Stomach (tissue), 9 donors: Measurements from ENCODE around the gene TTC8. TPM values are rescaled to one million over a fixed set of nuclear protein-coding genes. Genes with fewer than 3 reads are reported as not detected.

Experiments
- DNase-seq, 2 donors: peaks; one replicate each; pipeline versions ENCODE4 v3.0.0 to v3.0.0-alpha.2; 2013 to 2019
- H3K27ac ChIP-seq, 5 donors: fragments of 200-600 bp in 4 of 5; sonication (generic) in 4 of 5; one replicate each; pipeline ENCODE4 v1.5.1; 2013 to 2019; ENCODE audit warnings: mild to moderate bottlenecking in 1 of 5, moderate library complexity in 1 of 5
- H3K27me3 ChIP-seq, 3 donors: fragments of 200-600 bp; sonication (generic); one replicate each; pipeline ENCODE4 v1.5.1; 2017 to 2019; ENCODE audit warnings: mixed run types in 1 of 3
- H3K36me3 ChIP-seq, 4 donors: fragments of 200-600 bp; sonication (generic); 1 replicate in 3 of 4; 2 replicates in 1 of 4; pipeline ENCODE4 v1.5.1; 2016 to 2019
- H3K4me1 ChIP-seq, 4 donors: fragments of 200-600 bp; sonication (generic); one replicate each; pipeline ENCODE4 v1.5.1; 2016 to 2019
- H3K4me3 ChIP-seq, 4 donors: fragments of 200-600 bp; sonication (generic) in 3 of 4; one replicate each; pipeline ENCODE4 v1.5.1; 2016 to 2019; ENCODE audit warnings: mild to moderate bottlenecking in 1 of 4
- H3K9me3 ChIP-seq, 4 donors: fragments of 200-600 bp; sonication (generic); one replicate each; pipeline ENCODE4 v1.5.1; 2016 to 2019
- EP300 ChIP-seq: sonication (generic); formaldehyde crosslinking; IDR thresholded peaks from one replicate; pipeline ENCODE4 v1.6.1; 2017; ENCODE audit warnings: antibody characterized with exemption
- POLR2A ChIP-seq, 4 donors: fragments of 450-650 bp; IDR thresholded peaks; one replicate each; pipeline ENCODE4 v1.6.1; 2016; ENCODE audit warnings: antibody characterized with exemption in 4 of 4, control low read depth in 2 of 4, mild to moderate bottlenecking in 1 of 4, moderate library complexity in 1 of 4
- POLR2AphosphoS5 ChIP-seq, 3 donors: sonication (generic); formaldehyde crosslinking; IDR thresholded peaks; one replicate each; pipeline ENCODE4 v1.6.1; 2016; ENCODE audit warnings: antibody characterized with exemption in 3 of 3
- WGBS, 5 donors: extraction: QIAGEN DNeasy Blood & Tissue Kit in 3 of 5; methylation state at CpG; one replicate each; pipeline versions ENCODE4 v1.1.5 to v1.1.7; 2013 to 2018; 5-methylcytosine and 5-hydroxymethylcytosine counted together
- intact Hi-C: fragments of 100-400 bp; cut with DNase I; formaldehyde crosslinking; loops from one replicate; pipeline ENCODE4 v1.15.1; 2023; ENCODE audit warnings: low total_unique reads
- polyA plus RNA-seq, 3 donors: library from polyadenylated mRNA; stranded (reverse); fragments of 200-250 nt; gene quantifications; one replicate each; pipeline ENCODE4 v1.2.3, GENCODE V29; 2013
- total RNA-seq, 5 donors: library from RNA; depleted of rRNA; stranded (reverse); fragments of >200 nt; gene quantifications; one replicate each; pipeline versions ENCODE4 v1.1.0 to v1.2.3, GENCODE V29; 2014 to 2016
- TF ChIP-seq, protein P1 (sequence below), 7 experiments: fragments of 450-650 bp in 4 of 7; fragments of 200-600 bp in 3 of 7; sonication (generic) in 3 of 7; IDR thresholded peaks; one replicate each; pipeline ENCODE4 v1.5.1; 2016 to 2019; ENCODE audit warnings: antibody characterized with exemption in 7 of 7, control low read depth in 2 of 7, mild to moderate bottlenecking in 1 of 7
- donor health status: healthy with polysubstance abuse.
- donor health status: Bipolar disorder and iron deficiency.
- donor health status: healthy.

Gene TTC8
- total and polyA plus RNA-seq, 8 donors = 2.7 to 53.1 (median 8.7) TPM; not detected in 1

DNA sequence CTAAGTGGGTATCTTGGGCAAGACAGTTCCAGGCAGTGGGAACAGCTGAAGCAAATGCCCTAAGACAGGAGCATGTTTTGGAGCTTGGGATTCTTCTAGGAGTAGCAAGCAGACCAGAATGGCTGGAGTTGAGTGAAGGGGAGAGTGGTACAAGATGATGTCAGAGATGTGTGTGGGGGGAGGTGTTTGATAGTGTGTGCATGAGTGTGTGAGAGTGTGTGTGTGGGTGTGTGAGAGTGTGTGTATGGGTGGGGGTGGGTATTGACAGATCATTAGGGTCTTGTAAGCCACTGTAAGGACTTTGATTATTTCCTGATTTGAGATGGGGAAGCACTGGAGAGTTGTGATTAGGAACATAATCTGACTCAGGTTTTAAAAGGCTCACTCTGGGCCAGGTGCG lies 78.4 kb downstream of the TTC8 start:
- intact Hi-C loops = no loop called here
- no peaks in the 10 kb centered on the region for H3K4me1 ChIP-seq
- no peaks in the 10 kb centered on the region for H3K36me3 ChIP-seq
- 84 to 100% (median 95%) methylated on average over 1 of the region's 1 CpG for WGBS, 5 donors
- no peak for DNase-seq
- H3K4me3 ChIP-seq = no peak overlapping the region
- H3K27me3 ChIP-seq = no peaks in the 10 kb centered on the region
- no peak for TF ChIP-seq EP300
- no peak for TF ChIP-seq POLR2A (IDR thresholded peaks at IDR 0.05)
- no peak for TF ChIP-seq POLR2AphosphoS5 (IDR thresholded peaks at IDR 0.05)
- TF ChIP-seq, protein P1, sequence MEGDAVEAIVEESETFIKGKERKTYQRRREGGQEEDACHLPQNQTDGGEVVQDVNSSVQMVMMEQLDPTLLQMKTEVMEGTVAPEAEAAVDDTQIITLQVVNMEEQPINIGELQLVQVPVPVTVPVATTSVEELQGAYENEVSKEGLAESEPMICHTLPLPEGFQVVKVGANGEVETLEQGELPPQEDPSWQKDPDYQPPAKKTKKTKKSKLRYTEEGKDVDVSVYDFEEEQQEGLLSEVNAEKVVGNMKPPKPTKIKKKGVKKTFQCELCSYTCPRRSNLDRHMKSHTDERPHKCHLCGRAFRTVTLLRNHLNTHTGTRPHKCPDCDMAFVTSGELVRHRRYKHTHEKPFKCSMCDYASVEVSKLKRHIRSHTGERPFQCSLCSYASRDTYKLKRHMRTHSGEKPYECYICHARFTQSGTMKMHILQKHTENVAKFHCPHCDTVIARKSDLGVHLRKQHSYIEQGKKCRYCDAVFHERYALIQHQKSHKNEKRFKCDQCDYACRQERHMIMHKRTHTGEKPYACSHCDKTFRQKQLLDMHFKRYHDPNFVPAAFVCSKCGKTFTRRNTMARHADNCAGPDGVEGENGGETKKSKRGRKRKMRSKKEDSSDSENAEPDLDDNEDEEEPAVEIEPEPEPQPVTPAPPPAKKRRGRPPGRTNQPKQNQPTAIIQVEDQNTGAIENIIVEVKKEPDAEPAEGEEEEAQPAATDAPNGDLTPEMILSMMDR (IDR thresholded peaks at IDR 0.05) = no peak
- peaks cover 0 to 19% (median 9%) of the 10 kb centered on the region in 4 donors for H3K9me3 ChIP-seq
- no peak overlapping the region for H3K27ac ChIP-seq

DNA sequence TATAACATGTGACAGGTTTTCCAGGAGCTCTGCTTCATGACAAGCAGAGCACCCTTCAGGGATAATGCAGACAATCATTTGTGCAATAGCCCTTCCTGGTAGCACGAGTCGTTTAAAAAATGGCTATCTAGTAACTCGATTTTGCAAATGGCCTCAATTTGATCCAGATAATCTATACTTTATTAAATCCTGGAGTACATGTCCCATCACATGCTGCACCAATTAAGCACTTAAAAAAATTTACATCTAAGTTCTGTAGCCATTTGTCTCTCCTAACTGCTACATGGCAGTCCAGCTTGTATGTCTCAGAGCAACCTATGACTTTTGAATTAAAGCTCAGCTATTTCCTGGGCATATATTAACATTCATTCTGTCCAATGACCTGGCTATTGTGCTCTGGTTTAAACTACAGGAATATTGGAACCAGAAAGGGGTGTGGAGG lies 79.8 kb downstream of the TTC8 start:
- H3K4me1 ChIP-seq = no peaks in the 10 kb centered on the region
- H3K9me3 ChIP-seq = peaks cover 0 to 28% (median 12%) of the 10 kb centered on the region in 4 donors
- H3K27me3 ChIP-seq = no peaks in the 10 kb centered on the region
- no peak for DNase-seq
- no peaks in the 10 kb centered on the region for H3K36me3 ChIP-seq
- H3K27ac ChIP-seq = no peak overlapping the region
- intact Hi-C loops = no loop called here
- H3K4me3 ChIP-seq = no peak overlapping the region
- TF ChIP-seq POLR2AphosphoS5 (IDR thresholded peaks at IDR 0.05) (no peak), EP300 (no peak), POLR2A (IDR thresholded peaks at IDR 0.05) (no peak)
- TF ChIP-seq, protein P1 (IDR thresholded peaks at IDR 0.05) = no peak
- WGBS, 5 donors = 82 to 88% (median 84%) methylated on average over 3 of the region's 3 CpGs

DNA sequence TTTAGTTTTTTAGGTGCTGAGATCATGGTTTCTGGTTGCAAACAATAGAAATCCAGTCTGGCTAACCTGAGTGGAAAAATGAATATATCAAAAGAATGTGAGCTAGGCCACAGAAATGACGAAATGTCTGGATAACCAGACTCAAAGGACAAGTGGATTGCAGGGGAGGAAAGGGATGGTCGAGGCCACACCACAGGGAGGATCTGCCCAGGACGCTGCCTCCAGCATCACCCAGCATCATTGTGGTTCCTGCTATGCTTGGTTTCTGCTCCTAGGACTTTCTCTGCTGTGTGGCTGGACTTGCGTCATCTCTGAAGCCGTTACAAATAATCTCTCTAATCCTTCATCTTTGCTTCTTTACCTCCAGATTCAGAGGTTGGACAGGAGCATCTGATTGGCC lies 80.4 kb downstream of the TTC8 start:
- Histone ChIP-seq H3K4me1 (no peaks in the 10 kb centered on the region), H3K4me3 (no peak overlapping the region), H3K27ac (no peak overlapping the region), H3K9me3 (peaks cover 0 to 28% (median 12%) of the 10 kb centered on the region in 4 donors), H3K27me3 (no peaks in the 10 kb centered on the region), H3K36me3 (no peaks in the 10 kb centered on the region)
- intact Hi-C loops = no loop called here
- WGBS, 5 donors = 61 to 82% (median 75%) methylated on average over 5 of the region's 5 CpGs
- no peak for DNase-seq
- no peak for TF ChIP-seq POLR2AphosphoS5 (IDR thresholded peaks at IDR 0.05)
- TF ChIP-seq, protein P1 (IDR thresholded peaks at IDR 0.05) = no peak

DNA sequence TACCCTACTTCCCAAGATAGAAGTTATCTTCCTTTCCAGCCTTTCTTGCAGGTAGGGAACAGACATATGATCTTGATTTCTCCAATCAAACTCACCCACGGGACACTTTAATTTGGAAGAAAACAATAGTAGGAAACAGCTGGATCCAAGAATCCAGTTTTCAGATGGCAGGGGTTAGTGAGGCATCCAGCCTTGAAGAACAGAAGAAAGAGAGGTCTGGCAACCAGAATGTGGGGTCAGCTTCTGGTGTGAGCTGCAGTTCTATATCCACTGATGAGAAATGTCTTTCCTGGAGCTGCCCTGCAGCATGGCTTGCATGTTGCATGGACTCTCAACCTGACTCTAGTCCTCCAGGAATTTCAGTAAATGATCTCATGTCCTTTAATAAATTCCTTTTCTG lies 83.8 kb downstream of the TTC8 start:
- Histone ChIP-seq H3K9me3 (peaks cover 0 to 32% (median 12%) of the 10 kb centered on the region in 4 donors), H3K27me3 (no peaks in the 10 kb centered on the region), H3K36me3 (no peaks in the 10 kb centered on the region), H3K4me1 (no peaks in the 10 kb centered on the region), H3K4me3 (no peak overlapping the region), H3K27ac (no peak overlapping the region)
- no peak for TF ChIP-seq EP300
- TF ChIP-seq POLR2AphosphoS5 (IDR thresholded peaks at IDR 0.05) = no peak
- no peak for TF ChIP-seq POLR2A (IDR thresholded peaks at IDR 0.05)
- TF ChIP-seq, protein P1 (IDR thresholded peaks at IDR 0.05) = no peak
- intact Hi-C loops = no loop called here
- 74 to 83% (median 82%) methylated on average over 1 of the region's 1 CpG for WGBS, 5 donors
- DNase-seq = no peak
